Neural cell (in vitro differentiated cells): ENCODE results near the gene PELI2. TPM values are rescaled to one million over a fixed set of nuclear protein-coding genes. Genes with fewer than 3 reads are reported as not detected.

Experiments used
- H2AFZ ChIP-seq: fragments of 200-600, 300-800 bp; sonication (generic), shearing (Covaris generic); 2 replicates; pipeline ENCODE4 v1.6.0; 2014; ENCODE audit warnings: low read depth, mild to moderate bottlenecking, antibody characterized with exemption, low read length, moderate library complexity
- H3F3A ChIP-seq: fragments of 200-600 bp; shearing (Covaris generic); 2 replicates; pipeline ENCODE4 v1.6.1; 2016; ENCODE audit warnings: mild to moderate bottlenecking, moderate library complexity, mixed read lengths, antibody characterized with exemption, low read length; ENCODE audit not compliant: insufficient read depth, poor library complexity, severe bottlenecking
- H3K27ac ChIP-seq: fragments of 200-600, 300-800 bp; sonication (generic), shearing (Covaris generic); 2 replicates; pipeline ENCODE4 v1.5.1; 2014; ENCODE audit warnings: mild to moderate bottlenecking, low read length, moderate library complexity
- H3K27me3 ChIP-seq: fragments of 300-800, 200-600 bp; sonication (generic), shearing (Covaris generic); 2 replicates; pipeline ENCODE4 v1.6.0; 2014; ENCODE audit warnings: mild to moderate bottlenecking, low read depth, low read length, moderate library complexity; ENCODE audit not compliant: insufficient read depth
- H3K36me3 ChIP-seq: fragments of 300-800, 200-600 bp; sonication (generic), shearing (Covaris generic); 2 replicates; pipeline ENCODE4 v1.5.1; 2014; ENCODE audit warnings: mild to moderate bottlenecking, antibody characterized with exemption, low read length, moderate library complexity; ENCODE audit not compliant: insufficient read depth
- H3K4me2 ChIP-seq: fragments of 300-800, 200-600 bp; sonication (generic), shearing (Covaris generic); 2 replicates; pipeline ENCODE4 v1.6.0; 2014; ENCODE audit warnings: mild to moderate bottlenecking, low read length
- H3K4me3 ChIP-seq: fragments of 300-800, 200-600 bp; sonication (generic), shearing (Covaris generic); 2 replicates; pipeline ENCODE4 v1.5.1; 2014; ENCODE audit warnings: mild to moderate bottlenecking, low read length, moderate library complexity
- H3K79me2 ChIP-seq: fragments of 200-600 bp; shearing (Covaris generic); replicated peaks from 2 replicates; pipeline ENCODE4 v1.6.0; 2014; ENCODE audit warnings: mild to moderate bottlenecking, low read length, moderate library complexity; ENCODE audit not compliant: insufficient read depth
- H3K9ac ChIP-seq: fragments of 300-800, 200-600 bp; sonication (generic), shearing (Covaris generic); 2 replicates; pipeline ENCODE4 v1.6.1; 2016; ENCODE audit warnings: mild to moderate bottlenecking, low read length, mixed read lengths
- H3K9me2 ChIP-seq: fragments of 200-600 bp; shearing (Covaris generic); 2 replicates; pipeline ENCODE4 v1.6.1; 2016; ENCODE audit warnings: mild to moderate bottlenecking, low read length, mixed read lengths; ENCODE audit not compliant: insufficient read depth
- H3K9me3 ChIP-seq: fragments of 200-600, 300-800 bp; sonication (generic), shearing (Covaris generic); 2 replicates; pipeline ENCODE4 v1.6.1; 2016; ENCODE audit warnings: mild to moderate bottlenecking, mixed run types, low read length, moderate library complexity, mixed read lengths
- H4K20me1 ChIP-seq: fragments of 200-600 bp; shearing (Covaris generic); 2 replicates; pipeline ENCODE4 v1.6.1; 2016; ENCODE audit warnings: mild to moderate bottlenecking, mixed run types; ENCODE audit not compliant: insufficient read depth
- CTCF ChIP-seq: fragments of 450-650 bp; IDR thresholded peaks from 2 replicates; pipeline ENCODE4 v1.5.1; 2014; ENCODE audit warnings: antibody characterized with exemption, mild to moderate bottlenecking, moderate library complexity; ENCODE audit not compliant: poor library complexity, severe bottlenecking
- EP300 ChIP-seq: fragments of 450-650 bp; conservative IDR thresholded peaks from 2 replicates; pipeline ENCODE4 v1.6.1; 2014; ENCODE audit warnings: antibody characterized with exemption, mild to moderate bottlenecking, moderate library complexity; ENCODE audit not compliant: poor library complexity, severe bottlenecking
- EZH2 ChIP-seq: fragments of 200-600, 300-800 bp; shearing (Covaris generic), sonication (generic); IDR thresholded peaks from 2 replicates; pipeline ENCODE4 v1.6.1; 2014; ENCODE audit warnings: antibody characterized with exemption, low read length, borderline replicate concordance, mild to moderate bottlenecking; ENCODE audit not compliant: insufficient read depth, poor library complexity, severe bottlenecking
- MXI1 ChIP-seq: fragments of 450-650 bp; conservative IDR thresholded peaks from 2 replicates; pipeline ENCODE4 v1.6.1; 2014; ENCODE audit warnings: antibody characterized with exemption, mild to moderate bottlenecking; ENCODE audit not compliant: poor library complexity, severe bottlenecking
- POLR2AphosphoS5 ChIP-seq: IDR thresholded peaks from 2 replicates; pipeline ENCODE4 v1.6.1; 2012
- RAD21 ChIP-seq: fragments of 450-650 bp; conservative IDR thresholded peaks from 2 replicates; pipeline ENCODE4 v1.6.1; 2014; ENCODE audit warnings: antibody characterized with exemption, mild to moderate bottlenecking, moderate library complexity
- REST ChIP-seq: IDR thresholded peaks from 2 replicates; pipeline ENCODE4 v1.6.1; 2012; ENCODE audit warnings: borderline replicate concordance
- SMC3 ChIP-seq: fragments of 450-650 bp; conservative IDR thresholded peaks from 2 replicates; pipeline ENCODE4 v1.6.1; 2014; ENCODE audit warnings: antibody characterized with exemption, mild to moderate bottlenecking, moderate library complexity; ENCODE audit not compliant: poor library complexity
- TAF1 ChIP-seq: IDR thresholded peaks from 2 replicates; pipeline ENCODE4 v1.6.1; 2012; ENCODE audit warnings: low read depth
- polyA plus RNA-seq: library from polyadenylated mRNA; depleted of rRNA; stranded (reverse); fragments of >200 nt; gene quantifications from 2 replicates; pipeline ENCODE4 v1.2.3, GENCODE V29; 2014

PELI2 gene
- polyA plus RNA-seq, 1 donor from 2014 or later, result 5.3 TPM

- Histone ChIP-seq H3K9ac (no peak overlapping the region), H3K9me3 (no peaks in the 10 kb centered on the region), H3K27ac (no peak overlapping the region), H2AFZ (no peak overlapping the region), H4K20me1 (no peaks in the 10 kb centered on the region), H3K36me3 (no peaks in the 10 kb centered on the region), H3K9me2 (no peaks in the 10 kb centered on the region), H3K4me3 (no peak overlapping the region), H3K27me3 (no peaks in the 10 kb centered on the region), H3F3A (no peaks in the 10 kb centered on the region), H3K4me2 (no peak overlapping the region), H3K79me2 (no peaks in the 10 kb centered on the region)
- no peak for TF ChIP-seq RAD21
- TF ChIP-seq SMC3, result no peak
- TF ChIP-seq MXI1, result no peak
- TF ChIP-seq EP300, result no peak
Observed at GRCh38 chr14:56340932-56341331, 222.7 kb downstream of the PELI2 start.

- no peaks in the 10 kb centered on the region for H3K36me3 ChIP-seq
- H3K27ac ChIP-seq, result no peak overlapping the region
- no peaks in the 10 kb centered on the region for H3F3A ChIP-seq
- H3K9me2 ChIP-seq, result no peaks in the 10 kb centered on the region
- no peak for TF ChIP-seq REST
- TF ChIP-seq POLR2AphosphoS5, result no peak
- TF ChIP-seq RAD21, result no peak
- TF ChIP-seq SMC3, result no peak
- no peak overlapping the region for H3K4me3 ChIP-seq
- H4K20me1 ChIP-seq, result no peaks in the 10 kb centered on the region
- no peaks in the 10 kb centered on the region for H3K79me2 ChIP-seq
- H2AFZ ChIP-seq, result no peak overlapping the region
- H3K9ac ChIP-seq, result no peak overlapping the region
- H3K9me3 ChIP-seq, result no peaks in the 10 kb centered on the region
- no peaks in the 10 kb centered on the region for H3K27me3 ChIP-seq
- H3K4me2 ChIP-seq, result no peak overlapping the region
Observed at GRCh38 chr14:56341766-56342493, 223.7 kb downstream of the PELI2 start.

- TF ChIP-seq RAD21 (no peak), TAF1 (no peak), EZH2 (no peak), MXI1 (no peak), EP300 (no peak), SMC3 (no peak), REST (no peak), CTCF (no peak)
- Histone ChIP-seq H3K27ac (no peak overlapping the region), H3F3A (no peaks in the 10 kb centered on the region), H3K36me3 (no peaks in the 10 kb centered on the region), H3K79me2 (no peaks in the 10 kb centered on the region), H3K4me2 (no peak overlapping the region), H3K27me3 (no peaks in the 10 kb centered on the region), H4K20me1 (no peaks in the 10 kb centered on the region), H3K4me3 (no peak overlapping the region), H2AFZ (no peak overlapping the region), H3K9me3 (no peaks in the 10 kb centered on the region), H3K9ac (no peak overlapping the region), H3K9me2 (no peaks in the 10 kb centered on the region)
Observed at GRCh38 chr14:56342494-56342942, 224.3 kb downstream of the PELI2 start.
